Thyroid gland (tissue), 4 donors: Measurements from ENCODE around the gene GDPD4.

Experiments used
- POLR2A ChIP-seq, 2 donors: fragments of 450-650 bp; IDR thresholded peaks; one replicate each; pipeline ENCODE4 v1.6.1; 2017; ENCODE audit warnings: antibody characterized with exemption in 2 of 2, mild to moderate bottlenecking in 2 of 2, moderate library complexity in 1 of 2
- TF ChIP-seq, protein P1 (sequence below), 6 experiments: fragments of 200-600 bp in 3 of 6; fragments of 450-650 bp in 3 of 6; sonication (generic) in 3 of 6; IDR thresholded peaks; one replicate each; pipeline ENCODE4 v1.5.1; 2016 to 2019; ENCODE audit warnings: antibody characterized with exemption in 6 of 6, mild to moderate bottlenecking in 2 of 6, inconsistent platforms in 1 of 6, moderate library complexity in 1 of 6

DNA sequence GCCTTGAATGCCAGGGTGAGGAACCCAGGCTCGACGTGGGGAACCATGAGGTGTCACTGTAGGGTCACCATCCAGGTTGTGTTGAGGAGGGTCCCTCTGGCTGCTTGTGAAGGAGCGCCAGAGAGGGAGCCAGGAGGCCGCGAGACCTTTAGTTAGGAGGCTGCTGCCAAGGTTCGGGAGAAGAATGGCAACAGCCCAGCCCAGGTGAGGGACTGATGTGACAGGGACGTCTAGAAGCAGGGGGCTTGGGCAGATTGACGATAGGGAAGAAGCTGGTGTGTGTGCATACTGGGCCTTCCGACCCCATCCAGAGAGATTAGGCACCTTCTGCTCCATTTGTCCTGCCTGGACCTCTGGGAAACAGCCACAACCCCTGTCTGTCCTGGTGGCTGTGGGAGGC, 124.5 kb downstream of the GDPD4 start:
- TF ChIP-seq, protein P1, sequence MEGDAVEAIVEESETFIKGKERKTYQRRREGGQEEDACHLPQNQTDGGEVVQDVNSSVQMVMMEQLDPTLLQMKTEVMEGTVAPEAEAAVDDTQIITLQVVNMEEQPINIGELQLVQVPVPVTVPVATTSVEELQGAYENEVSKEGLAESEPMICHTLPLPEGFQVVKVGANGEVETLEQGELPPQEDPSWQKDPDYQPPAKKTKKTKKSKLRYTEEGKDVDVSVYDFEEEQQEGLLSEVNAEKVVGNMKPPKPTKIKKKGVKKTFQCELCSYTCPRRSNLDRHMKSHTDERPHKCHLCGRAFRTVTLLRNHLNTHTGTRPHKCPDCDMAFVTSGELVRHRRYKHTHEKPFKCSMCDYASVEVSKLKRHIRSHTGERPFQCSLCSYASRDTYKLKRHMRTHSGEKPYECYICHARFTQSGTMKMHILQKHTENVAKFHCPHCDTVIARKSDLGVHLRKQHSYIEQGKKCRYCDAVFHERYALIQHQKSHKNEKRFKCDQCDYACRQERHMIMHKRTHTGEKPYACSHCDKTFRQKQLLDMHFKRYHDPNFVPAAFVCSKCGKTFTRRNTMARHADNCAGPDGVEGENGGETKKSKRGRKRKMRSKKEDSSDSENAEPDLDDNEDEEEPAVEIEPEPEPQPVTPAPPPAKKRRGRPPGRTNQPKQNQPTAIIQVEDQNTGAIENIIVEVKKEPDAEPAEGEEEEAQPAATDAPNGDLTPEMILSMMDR (IDR thresholded peaks at IDR 0.05): no peak
- TF ChIP-seq POLR2A (IDR thresholded peaks at IDR 0.05): no peak
